Activated CD4-positive, CD25-positive, alpha-beta regulatory T cell (primary cell): ENCODE measurements around the gene SUMF1.

Experiments
- DNase-seq, 4 experiments: peaks; one replicate each; lab custom pipeline; 2025; lab: John Stamatoyannopoulos, UW

Gene SUMF1

GRCh38 chr3:4387210-4388204 is 79.6 kb downstream of the SUMF1 start:
- DNase-seq = no peak

DNA sequence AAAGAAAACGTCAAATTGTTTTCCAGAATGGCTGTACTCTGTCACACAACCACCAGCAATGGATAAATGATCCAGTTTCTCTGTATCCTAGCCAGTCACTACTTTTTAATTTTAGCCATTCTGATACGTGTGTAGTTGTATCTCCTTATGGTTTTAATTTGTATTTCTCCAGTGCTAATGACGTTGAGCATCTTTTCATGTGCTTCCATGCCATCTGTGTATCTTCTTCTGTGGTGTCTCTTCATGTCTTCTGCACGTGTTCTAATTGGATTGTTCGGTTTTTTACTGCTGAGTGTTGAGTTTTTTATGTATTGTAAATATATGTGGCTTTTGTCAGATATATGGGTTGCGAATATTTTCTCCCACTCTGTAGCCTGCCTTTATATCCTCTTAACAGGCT is 81.9 kb downstream of the SUMF1 start:
- no peak for DNase-seq

- DNase-seq = no peak
Measured at GRCh38 chr3:4380013-4380412, 87.1 kb downstream of the SUMF1 start.

GRCh38 chr3:4376499-4376898 is 90.6 kb downstream of the SUMF1 start:
- DNase-seq = no peak

GRCh38 chr3:4375911-4376310 is 91.2 kb downstream of the SUMF1 start:
- no peak for DNase-seq

- no peak for DNase-seq
Measured at GRCh38 chr3:4373669-4374068, 93.4 kb downstream of the SUMF1 start.

DNA sequence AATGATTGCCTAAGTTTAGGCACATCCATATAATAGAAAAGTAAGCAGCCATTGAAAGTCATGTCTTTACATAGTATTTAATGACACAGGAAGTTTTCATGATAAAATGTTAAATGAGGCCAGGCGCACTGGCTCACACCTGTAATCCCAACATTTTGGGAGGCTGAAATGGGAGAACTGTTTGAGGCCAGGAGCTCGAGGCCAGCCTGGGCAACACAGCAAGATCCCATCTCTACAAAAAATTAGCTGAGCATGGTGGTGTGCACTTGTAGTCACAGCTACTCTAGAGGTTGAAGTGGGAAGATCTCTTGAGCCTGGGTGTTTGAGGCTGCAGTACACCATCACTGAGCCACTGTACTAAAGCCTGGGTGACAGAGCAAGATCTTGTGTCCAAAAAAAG is 104.5 kb downstream of the SUMF1 start:
- DNase-seq = no peak

- no peak for DNase-seq
Measured at GRCh38 chr3:4360817-4361216, 106.3 kb downstream of the SUMF1 start.

GRCh38 chr3:4359805-4360502 is 107.1 kb downstream of the SUMF1 start:
- no peak for DNase-seq

DNA sequence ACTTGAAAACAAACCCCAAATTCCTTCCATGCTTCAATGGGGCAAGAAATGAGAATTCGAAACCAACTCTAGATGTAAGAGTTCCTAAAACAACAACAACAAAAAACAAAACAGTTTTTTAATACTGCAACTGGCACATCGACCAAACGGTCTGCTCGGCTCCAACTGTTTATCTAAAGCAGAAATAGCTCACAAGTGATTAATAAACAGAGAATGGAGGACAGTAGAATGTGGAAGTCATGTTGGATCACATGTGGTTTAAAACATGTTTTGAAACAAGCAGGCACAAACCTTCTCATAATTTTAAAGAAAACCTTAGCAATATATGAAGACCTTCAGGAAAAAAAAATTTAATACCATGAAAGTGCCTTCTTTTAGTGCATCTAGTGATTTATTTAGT is 108.8 kb downstream of the SUMF1 start:
- DNase-seq = no peak

GRCh38 chr3:4356546-4357410 is 110.3 kb downstream of the SUMF1 start:
- no peak for DNase-seq

- DNase-seq = no peak
Measured at GRCh38 chr3:4356220-4356540, 110.9 kb downstream of the SUMF1 start.

GRCh38 chr3:4355401-4356219 is 111.5 kb downstream of the SUMF1 start:
- DNase-seq = no peak

- DNase-seq = no peak
Measured at GRCh38 chr3:4351872-4352271, 115.2 kb downstream of the SUMF1 start.

GRCh38 chr3:4351164-4351855 is 115.8 kb downstream of the SUMF1 start:
- DNase-seq = no peak

DNA sequence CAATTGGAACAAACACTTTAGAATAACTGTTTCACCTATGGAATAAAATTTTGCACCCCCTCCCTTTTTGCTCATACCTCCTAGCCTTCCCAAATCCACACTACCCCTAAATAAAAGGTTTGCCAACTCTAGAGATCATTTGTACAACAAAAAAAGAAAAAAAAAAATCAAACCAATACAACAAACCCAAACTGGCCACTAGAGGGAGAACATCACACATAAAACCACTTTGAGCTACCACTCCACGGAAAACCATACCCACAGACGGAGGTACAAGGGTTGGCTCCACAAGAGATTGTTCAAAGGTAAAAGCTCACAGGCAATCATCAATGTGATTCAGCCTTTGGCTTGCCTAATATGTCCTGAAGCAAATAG is 116.3 kb downstream of the SUMF1 start:
- DNase-seq = peak in 2 of 4 experiments; percentile 5 to 20

GRCh38 chr3:4343258-4343657 is 123.8 kb downstream of the SUMF1 start:
- DNase-seq = no peak

DNA sequence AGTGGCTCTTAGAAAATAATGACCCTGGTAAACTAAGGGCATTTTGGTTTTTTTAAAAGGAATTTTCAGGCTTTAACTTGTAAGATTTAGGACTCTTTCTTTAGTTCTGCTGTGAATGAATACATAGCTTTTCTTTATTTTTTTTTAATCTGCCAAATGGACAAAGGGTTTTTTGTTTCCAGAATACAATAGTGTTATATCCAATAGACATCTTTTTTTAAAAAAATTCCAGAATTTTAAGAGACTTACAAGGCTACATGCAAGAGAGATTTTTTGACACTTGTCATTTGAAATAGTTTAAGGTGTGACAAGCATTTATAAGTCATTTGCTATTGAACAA is 125.8 kb downstream of the SUMF1 start:
- DNase-seq = no peak

- no peak for DNase-seq
Measured at GRCh38 chr3:4340411-4341335, 126.4 kb downstream of the SUMF1 start.

DNA sequence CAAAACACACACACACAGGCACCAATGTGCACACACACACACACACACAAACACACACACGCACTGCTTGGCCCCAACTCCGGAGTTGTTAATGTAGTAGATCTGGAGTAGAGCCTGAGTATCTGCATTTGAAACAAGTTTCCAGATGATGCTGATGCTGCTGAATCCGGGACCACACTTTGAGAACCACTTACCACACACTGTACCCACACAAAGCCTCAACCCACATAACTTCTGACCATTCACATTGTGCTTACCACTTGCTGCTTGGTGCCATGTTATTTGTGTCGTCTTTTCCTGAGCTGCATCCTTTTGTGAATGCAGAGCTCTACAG is 127.0 kb downstream of the SUMF1 start:
- no peak for DNase-seq
